Thoracic aorta (tissue), 2 donors: ENCODE measurements around the gene PUS1. TPM values are rescaled to one million over a fixed set of nuclear protein-coding genes. Genes with fewer than 3 reads are reported as not detected.

Experiments used
- ATAC-seq: fragments of 150-250 bp; one replicate; pipeline ENCODE4 v1.8.0; 2017; ENCODE audit warnings: low read depth; ENCODE audit not compliant: insufficient number of reproducible peaks, low FRiP score
- DNase-seq: peaks from one replicate; pipeline ENCODE4 v3.0.0-alpha.2; 2020; ENCODE audit warnings: low spot score
- H3K27ac ChIP-seq, 2 donors: fragments of 200-600 bp; sonication (generic); 1 replicate in 1 of 2; 2 replicates in 1 of 2; pipeline ENCODE4 v1.5.1; 2016; ENCODE audit warnings: mild to moderate bottlenecking in 2 of 2, moderate library complexity in 2 of 2
- H3K27me3 ChIP-seq: fragments of 200-600 bp; sonication (generic); replicated peaks from 2 replicates; pipeline ENCODE4 v1.6.0; 2016; ENCODE audit warnings: mild to moderate bottlenecking; ENCODE audit not compliant: insufficient read depth
- H3K36me3 ChIP-seq: fragments of 200-600 bp; sonication (generic); one replicate; pipeline ENCODE4 v1.5.1; 2016
- H3K4me1 ChIP-seq, 2 donors: fragments of 200-600 bp; sonication (generic); 1 replicate in 1 of 2; 2 replicates in 1 of 2; pipeline versions ENCODE4 v1.5.1 to v1.6.0; 2016; ENCODE audit warnings: low read depth in 2 of 2, mild to moderate bottlenecking in 1 of 2; ENCODE audit not compliant: control insufficient read depth in 1 of 2
- H3K4me3 ChIP-seq: fragments of 200-600 bp; sonication (generic); 2 replicates; pipeline ENCODE4 v1.5.1; 2016; ENCODE audit warnings: mild to moderate bottlenecking
- H3K9me3 ChIP-seq: fragments of 200-600 bp; sonication (generic); 2 replicates; pipeline ENCODE4 v1.5.1; 2016
- total RNA-seq, 2 donors: library from RNA; depleted of rRNA; stranded (reverse); fragments of >200 nt; gene quantifications; one replicate each; pipeline versions ENCODE4 v1.1.0 to v1.2.3, GENCODE V29; 2016
- TF ChIP-seq, protein P1 (sequence below): fragments of 200-600 bp; sonication (generic); IDR thresholded peaks from one replicate; pipeline ENCODE4 v1.5.1; 2019; ENCODE audit warnings: antibody characterized with exemption

PUS1 gene
- total RNA-seq, 2 donors from 2014 or later: 5.8 to 31.7 TPM

DNA sequence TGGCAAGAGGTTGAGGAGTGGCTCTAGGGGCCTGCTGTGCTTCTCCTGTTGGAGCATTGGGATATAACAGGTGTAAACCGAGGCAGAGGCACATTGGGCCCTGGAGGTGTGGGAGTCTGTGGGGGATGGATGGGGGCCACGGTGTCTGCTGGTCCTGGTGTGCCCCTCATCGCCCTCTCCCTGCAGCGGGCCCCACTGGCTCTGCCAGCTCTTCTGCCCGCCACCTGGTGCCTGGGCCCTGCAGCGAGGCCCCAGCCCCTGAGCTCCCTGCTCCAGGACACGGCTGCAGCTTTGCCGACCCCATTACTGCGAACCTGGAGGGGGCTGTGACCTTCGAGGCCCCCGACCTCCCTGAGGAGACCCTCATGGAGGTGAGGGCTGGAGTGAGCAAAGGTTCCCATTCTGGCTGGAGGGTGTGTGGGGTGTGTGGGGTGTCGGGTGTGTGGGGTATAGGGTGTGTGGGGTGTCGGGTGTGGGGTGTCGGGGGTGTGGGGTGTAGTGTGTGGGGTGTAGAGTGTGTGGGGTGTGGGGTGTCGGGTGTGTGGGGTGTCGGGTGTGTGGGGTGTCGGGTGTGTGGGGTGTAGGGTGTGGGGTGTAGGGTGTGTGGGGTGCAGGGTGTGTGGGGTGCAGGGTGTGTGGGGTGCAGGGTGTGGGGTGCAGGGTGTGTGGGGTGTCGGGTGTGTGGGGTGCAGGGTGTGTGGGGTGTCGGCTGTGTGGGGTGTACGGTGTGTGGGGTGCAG is 10.6 kb upstream of the PUS1 start:
- Histone ChIP-seq H3K27me3 (no peaks in the 10 kb centered on the region), H3K4me1 (no peaks in the 10 kb centered on the region), H3K36me3 (peaks cover 68% of the 10 kb centered on the region), H3K4me3 (no peak overlapping the region), H3K9me3 (no peaks in the 10 kb centered on the region), H3K27ac (no peak overlapping the region)
- no peak for ATAC-seq
- DNase-seq: no peak
- TF ChIP-seq, protein P1, sequence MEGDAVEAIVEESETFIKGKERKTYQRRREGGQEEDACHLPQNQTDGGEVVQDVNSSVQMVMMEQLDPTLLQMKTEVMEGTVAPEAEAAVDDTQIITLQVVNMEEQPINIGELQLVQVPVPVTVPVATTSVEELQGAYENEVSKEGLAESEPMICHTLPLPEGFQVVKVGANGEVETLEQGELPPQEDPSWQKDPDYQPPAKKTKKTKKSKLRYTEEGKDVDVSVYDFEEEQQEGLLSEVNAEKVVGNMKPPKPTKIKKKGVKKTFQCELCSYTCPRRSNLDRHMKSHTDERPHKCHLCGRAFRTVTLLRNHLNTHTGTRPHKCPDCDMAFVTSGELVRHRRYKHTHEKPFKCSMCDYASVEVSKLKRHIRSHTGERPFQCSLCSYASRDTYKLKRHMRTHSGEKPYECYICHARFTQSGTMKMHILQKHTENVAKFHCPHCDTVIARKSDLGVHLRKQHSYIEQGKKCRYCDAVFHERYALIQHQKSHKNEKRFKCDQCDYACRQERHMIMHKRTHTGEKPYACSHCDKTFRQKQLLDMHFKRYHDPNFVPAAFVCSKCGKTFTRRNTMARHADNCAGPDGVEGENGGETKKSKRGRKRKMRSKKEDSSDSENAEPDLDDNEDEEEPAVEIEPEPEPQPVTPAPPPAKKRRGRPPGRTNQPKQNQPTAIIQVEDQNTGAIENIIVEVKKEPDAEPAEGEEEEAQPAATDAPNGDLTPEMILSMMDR: no peak

DNA sequence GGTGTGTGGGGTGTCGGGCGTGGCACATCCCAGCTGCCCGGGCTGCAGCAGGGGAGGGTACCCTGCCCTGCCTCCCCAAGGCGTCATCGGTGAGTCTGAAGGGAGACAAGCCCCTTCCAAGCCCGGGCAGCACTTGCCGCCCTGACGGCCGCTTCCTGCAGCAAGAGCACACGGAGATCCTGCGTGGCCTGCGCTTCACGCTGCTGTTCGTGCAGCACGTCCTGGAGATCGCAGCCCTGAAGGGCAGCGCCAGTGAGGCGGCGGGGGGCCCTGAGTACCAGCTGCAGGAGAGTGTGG is 10.1 kb upstream of the PUS1 start:
- no peaks in the 10 kb centered on the region for H3K9me3 ChIP-seq
- no peak for ATAC-seq

DNA sequence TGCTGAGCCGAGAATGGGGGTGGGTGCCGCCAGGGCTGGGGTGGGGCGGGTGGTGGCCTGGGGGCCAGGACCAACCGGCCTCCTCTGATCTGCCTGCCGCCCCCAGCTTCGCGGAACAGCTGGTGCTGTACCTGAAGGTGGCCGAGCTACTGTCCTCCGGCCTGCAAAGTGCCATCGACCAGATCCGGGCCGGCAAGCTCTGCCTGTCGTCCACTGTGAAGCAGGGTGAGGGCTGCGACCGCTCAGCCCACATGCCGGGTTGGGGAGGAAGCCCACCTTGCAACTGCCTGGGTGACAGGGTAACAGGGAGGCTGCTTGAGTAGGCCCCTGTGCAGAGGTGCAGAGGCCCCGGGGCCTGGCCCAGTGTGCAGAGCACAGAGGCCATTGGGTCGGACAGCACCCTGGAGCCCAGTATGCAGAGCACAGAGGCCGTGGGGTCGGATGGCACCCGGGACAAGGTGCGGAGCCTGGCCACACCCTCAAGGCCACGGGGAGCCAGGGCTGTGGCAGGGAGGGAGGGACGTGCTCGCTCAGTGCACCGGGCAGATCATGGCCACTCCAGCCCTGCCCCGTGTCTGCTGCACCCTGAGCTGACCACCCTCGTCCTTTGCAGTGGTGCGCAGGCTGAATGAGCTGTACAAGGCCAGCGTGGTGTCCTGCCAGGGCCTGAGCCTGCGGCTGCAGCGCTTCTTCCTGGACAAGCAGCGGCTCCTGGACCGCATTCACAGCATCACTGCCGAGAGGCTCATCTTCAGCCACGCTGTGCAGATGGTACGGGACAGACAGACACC is 9.5 kb upstream of the PUS1 start:
- no peak for ATAC-seq
- Histone ChIP-seq H3K4me1 (no peaks in the 10 kb centered on the region), H3K27me3 (no peaks in the 10 kb centered on the region), H3K4me3 (no peak overlapping the region), H3K9me3 (no peaks in the 10 kb centered on the region), H3K27ac (no peak overlapping the region), H3K36me3 (peaks cover 57% of the 10 kb centered on the region)
- TF ChIP-seq, protein P1: no peak
- DNase-seq: no peak

More for the DNA sequence above, 10.1 kb upstream of the PUS1 start:
- Histone ChIP-seq H3K27me3 (no peaks in the 10 kb centered on the region), H3K4me3 (no peak overlapping the region), H3K4me1 (no peaks in the 10 kb centered on the region), H3K36me3 (peaks cover 62% of the 10 kb centered on the region), H3K27ac (no peak overlapping the region)
- DNase-seq: no peak
- TF ChIP-seq, protein P1: no peak

DNA sequence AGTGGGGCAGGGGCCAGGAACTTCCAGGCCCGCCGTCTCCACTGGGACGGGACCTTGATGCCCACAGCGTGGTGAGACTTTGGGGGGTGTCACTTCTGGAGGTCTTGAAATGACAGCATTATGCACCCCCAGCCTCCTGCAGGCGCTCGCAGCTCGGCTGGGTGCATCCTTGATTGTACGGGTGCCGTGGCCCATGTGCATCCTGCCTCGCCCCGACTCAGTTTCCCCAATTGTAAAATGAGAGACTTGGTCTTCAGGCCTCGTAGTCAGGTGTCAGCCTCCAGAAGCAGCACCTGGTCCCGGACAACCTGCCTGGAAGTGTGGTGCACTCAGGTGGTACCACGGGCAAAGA is 8.9 kb upstream of the PUS1 start:
- Histone ChIP-seq H3K4me3 (no peak overlapping the region), H3K36me3 (peaks cover 51% of the 10 kb centered on the region), H3K4me1 (no peaks in the 10 kb centered on the region)

More for the DNA sequence above, 8.9 kb upstream of the PUS1 start:
- Histone ChIP-seq H3K27ac (no peak overlapping the region), H3K9me3 (no peaks in the 10 kb centered on the region), H3K27me3 (no peaks in the 10 kb centered on the region)
- TF ChIP-seq, protein P1: no peak
- DNase-seq (no peak), ATAC-seq (no peak)
